ENCODE data around the gene WDFY2. TPM values are rescaled to one million over a fixed set of nuclear protein-coding genes. Genes with fewer than 3 reads are reported as not detected.
"Not testable (repeated sequence)": the region's sequence is repeated elsewhere in the genome, so short reads cannot be mapped to it uniquely, and the experiment has no call there.

WDFY2 gene
- total and polyA plus RNA-seq, 8 donors: 11.4 to 25.2 (median 17.2) TPM

DNA sequence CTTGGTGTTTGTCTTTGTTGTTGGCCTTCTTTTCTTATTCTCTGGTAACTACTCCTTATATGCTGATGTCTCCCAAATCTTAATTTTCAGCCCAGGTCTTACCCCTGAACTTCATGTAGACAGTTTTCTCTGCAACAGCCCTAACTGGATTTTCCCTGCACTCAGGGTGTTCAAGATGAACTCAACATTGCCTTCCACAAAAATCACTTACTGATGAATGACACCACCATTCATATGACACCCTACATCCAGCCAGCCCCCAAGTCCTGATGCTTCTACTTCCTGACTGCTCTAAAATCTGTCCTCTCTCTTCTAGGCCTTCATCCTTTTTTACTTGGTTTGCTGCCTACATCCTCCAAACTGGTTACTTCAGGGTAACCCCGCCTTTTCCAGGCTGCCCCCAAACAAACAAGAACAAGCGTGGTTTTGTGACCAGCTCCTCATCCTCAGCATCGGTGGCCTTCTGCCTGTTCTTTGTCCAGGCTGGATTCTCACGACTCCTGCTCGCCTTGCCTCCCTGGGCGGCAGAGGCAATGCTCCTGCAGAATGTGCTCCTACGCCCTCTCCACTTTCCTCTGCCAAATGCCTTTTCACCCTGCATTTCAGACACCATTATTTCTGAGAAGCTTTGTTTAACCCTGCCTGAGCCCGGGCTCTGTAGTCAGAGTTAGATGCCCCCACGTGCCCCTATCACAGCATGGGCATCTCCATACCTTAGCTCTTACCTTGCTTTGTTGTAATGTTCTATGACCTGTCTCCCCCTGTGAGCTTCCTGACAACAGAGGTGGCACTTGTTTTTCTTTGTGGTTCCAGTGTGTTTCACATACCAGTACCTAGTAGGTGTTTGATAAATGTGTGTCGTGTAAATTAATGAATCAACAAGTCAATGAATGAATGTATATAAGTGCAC lies 61.8 kb downstream of the WDFY2 start:
- Histone ChIP-seq H3K4me3 (no peak overlapping the region), H3K4me1 (peaks cover 16 to 35% (median 19%) of the 10 kb centered on the region in 3 donors), H3K27ac (peak overlapping the region in 1 of 4 donors; percentile 46), H3K27me3 (no peaks in the 10 kb centered on the region), H3K36me3 (no peaks in the 10 kb centered on the region), H3K9me3 (no peaks in the 10 kb centered on the region)
- TF ChIP-seq, protein P1, sequence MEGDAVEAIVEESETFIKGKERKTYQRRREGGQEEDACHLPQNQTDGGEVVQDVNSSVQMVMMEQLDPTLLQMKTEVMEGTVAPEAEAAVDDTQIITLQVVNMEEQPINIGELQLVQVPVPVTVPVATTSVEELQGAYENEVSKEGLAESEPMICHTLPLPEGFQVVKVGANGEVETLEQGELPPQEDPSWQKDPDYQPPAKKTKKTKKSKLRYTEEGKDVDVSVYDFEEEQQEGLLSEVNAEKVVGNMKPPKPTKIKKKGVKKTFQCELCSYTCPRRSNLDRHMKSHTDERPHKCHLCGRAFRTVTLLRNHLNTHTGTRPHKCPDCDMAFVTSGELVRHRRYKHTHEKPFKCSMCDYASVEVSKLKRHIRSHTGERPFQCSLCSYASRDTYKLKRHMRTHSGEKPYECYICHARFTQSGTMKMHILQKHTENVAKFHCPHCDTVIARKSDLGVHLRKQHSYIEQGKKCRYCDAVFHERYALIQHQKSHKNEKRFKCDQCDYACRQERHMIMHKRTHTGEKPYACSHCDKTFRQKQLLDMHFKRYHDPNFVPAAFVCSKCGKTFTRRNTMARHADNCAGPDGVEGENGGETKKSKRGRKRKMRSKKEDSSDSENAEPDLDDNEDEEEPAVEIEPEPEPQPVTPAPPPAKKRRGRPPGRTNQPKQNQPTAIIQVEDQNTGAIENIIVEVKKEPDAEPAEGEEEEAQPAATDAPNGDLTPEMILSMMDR (IDR thresholded peaks at IDR 0.05): no peak
- no peak for FAIRE-seq
- intact Hi-C loops (cut with DNase I): no loop called here
- DNase-seq: no peak
- ATAC-seq: no peak
- WGBS, 2 donors: 86 to 90% methylated on average over 10 of the region's 10 CpGs

DNA sequence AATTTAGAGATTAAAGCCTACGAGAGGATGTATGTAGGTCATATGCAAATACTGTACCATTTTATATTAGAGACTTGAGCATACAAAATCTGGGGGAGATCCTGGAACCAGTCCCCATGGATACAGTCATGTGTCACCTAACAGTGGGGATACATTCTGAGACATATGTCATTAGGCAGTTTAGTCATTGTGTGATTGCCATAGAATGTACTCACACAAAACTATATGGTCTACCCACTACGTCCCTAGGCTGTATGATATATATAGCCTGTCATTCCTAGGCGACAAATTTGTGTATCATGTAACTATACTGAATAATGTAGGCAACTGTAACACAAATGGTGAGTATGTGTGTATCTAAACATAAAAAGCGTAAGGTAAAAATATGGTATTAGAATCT lies 62.8 kb downstream of the WDFY2 start:
- intact Hi-C loops (cut with DNase I): no loop called here
- FAIRE-seq (no peak), DNase-seq (no peak), ATAC-seq (no peak)
- Histone ChIP-seq H3K27ac (no peak overlapping the region), H3K4me1 (peaks cover 16 to 35% (median 19%) of the 10 kb centered on the region in 3 donors), H3K9me3 (no peaks in the 10 kb centered on the region), H3K36me3 (no peaks in the 10 kb centered on the region), H3K4me3 (no peak overlapping the region), H3K27me3 (no peaks in the 10 kb centered on the region)
- WGBS, 2 donors: 95 to 98% methylated on average over 4 of the region's 4 CpGs
- TF ChIP-seq, protein P1 (IDR thresholded peaks at IDR 0.05): no peak

DNA sequence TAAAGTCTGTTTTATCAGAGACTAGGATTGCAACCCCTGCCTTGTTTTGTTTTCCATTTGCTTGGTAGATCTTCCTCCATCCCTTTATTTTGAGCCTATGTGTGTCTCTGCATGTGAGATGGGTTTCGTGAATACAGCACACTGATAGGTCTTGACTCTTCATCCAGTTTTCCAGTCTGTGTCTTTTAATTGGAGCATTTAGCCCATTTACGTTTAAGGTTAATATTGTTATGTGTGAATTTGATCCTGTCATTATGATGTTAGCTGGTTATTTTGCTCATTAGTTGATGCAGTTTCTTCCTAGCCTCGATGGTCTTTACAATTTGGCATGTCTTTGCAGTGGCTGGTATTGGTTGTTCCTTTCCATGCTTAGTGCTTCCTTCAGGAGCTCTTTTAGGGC lies 67.9 kb downstream of the WDFY2 start:
- FAIRE-seq; H3K27ac ChIP-seq; ATAC-seq; H3K4me1 ChIP-seq; intact Hi-C loops (cut with DNase I); H3K27me3 ChIP-seq; H3K4me3 ChIP-seq; H3K36me3 ChIP-seq; DNase-seq; H3K9me3 ChIP-seq: not testable (repeated sequence)
- WGBS, 2 donors: 90 to 91% methylated on average over 3 of the region's 3 CpGs

DNA sequence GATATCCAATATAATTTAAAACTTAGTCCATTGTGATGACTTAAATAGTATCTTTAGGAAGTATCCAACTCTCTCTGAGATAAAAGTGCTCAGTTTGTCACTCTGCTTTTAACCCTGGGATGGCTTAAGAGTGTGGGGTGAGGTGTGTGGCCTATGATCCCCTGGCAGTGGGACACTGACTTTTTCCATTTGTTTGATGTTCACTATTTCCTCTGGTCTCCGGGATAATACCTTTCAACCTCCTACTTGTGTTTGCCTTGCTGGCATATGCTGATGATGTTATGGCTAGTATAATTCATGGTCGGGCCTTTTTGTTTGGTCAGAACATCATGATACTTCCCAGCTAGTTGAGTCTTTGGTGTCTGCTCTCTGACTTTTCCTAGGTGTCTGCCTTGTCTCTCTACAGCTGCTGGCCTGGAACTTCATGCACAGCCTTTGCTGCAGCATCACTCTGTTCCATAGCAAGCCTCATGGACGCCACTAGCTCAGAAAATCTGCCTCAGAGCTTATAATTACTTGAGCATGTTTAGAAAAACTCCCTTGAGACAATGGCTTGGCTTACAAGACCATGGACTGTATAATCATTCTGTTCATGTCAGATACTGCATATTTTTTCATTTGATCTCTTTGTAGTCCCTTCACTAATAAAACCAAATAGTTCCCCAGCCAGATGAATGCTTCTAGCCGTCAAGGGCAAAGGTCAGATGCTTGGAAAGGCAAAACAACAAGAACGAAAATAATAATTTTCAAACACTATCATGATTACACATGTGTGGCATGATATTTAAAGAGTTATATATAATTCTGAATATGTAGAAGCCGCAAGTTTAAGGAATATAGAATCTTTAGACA lies 75.2 kb downstream of the WDFY2 start:
- H3K27ac ChIP-seq: no peak overlapping the region
- H3K4me3 ChIP-seq: no peak overlapping the region
- H3K27me3 ChIP-seq: no peaks in the 10 kb centered on the region
- peak in 2 of 4 donors; percentile 19 to 20 for ATAC-seq
- FAIRE-seq: no peak
- 57 to 63% methylated on average over 6 of the region's 6 CpGs for WGBS, 2 donors
- no peaks in the 10 kb centered on the region for H3K4me1 ChIP-seq
- intact Hi-C loops (cut with DNase I): no loop called here
- TF ChIP-seq, protein P1 (IDR thresholded peaks at IDR 0.05): no peak
- no peaks in the 10 kb centered on the region for H3K36me3 ChIP-seq
- H3K9me3 ChIP-seq: no peaks in the 10 kb centered on the region
- DNase-seq: no peak

DNA sequence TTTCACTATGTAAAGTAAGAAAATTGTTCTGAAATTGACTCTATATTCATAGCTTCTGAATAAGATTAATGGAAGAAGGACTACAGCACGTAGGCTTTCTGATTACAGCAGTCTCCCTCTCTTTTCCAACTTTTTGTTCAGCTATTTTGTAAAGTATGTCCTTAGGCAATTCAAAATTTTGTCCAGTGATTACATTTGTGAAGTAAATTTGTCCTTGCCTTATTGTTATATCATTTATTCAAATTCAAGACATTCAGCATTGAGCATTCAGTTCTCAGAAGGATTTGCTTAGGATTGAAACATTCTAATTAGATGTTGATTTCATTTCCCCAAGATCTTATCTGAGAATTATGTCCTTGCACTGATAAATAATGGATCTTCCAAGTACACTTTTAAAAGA lies 76.6 kb downstream of the WDFY2 start:
- Histone ChIP-seq H3K27ac (no peak overlapping the region), H3K9me3 (no peaks in the 10 kb centered on the region), H3K36me3 (no peaks in the 10 kb centered on the region), H3K27me3 (no peaks in the 10 kb centered on the region), H3K4me3 (no peak overlapping the region), H3K4me1 (peaks cover 0 to 12% (median 9%) of the 10 kb centered on the region in 3 donors)
- DNase-seq: no peak
- intact Hi-C loops (cut with DNase I): no loop called here
- TF ChIP-seq, protein P1 (IDR thresholded peaks at IDR 0.05): no peak
- no peak for FAIRE-seq
- ATAC-seq: no peak
- 93 to 94% methylated on average over 1 of the region's 1 CpG for WGBS, 2 donors

Measured in pancreas (tissue), 10 donors.